ENCODE measurements around the gene MTMR3.

MTMR3 gene

GRCh38 chr22:30024231-30024630 is 141.3 kb downstream of the MTMR3 start:
- no peak overlapping the region for H3K4me3 ChIP-seq (replicated peaks; ENCODE audit: low read depth, low read length)
- TF ChIP-seq CTCF (IDR thresholded peaks at IDR 0.05; ENCODE audit: low read depth, low read length, missing control alignments), result no peak
- no peak for DNase-seq (ENCODE audit: extremely low read depth, low read depth)

GRCh38 chr22:30025221-30025620 is 142.2 kb downstream of the MTMR3 start:
- no peak overlapping the region for H3K4me3 ChIP-seq (replicated peaks; ENCODE audit: low read depth, low read length)
- DNase-seq (ENCODE audit: extremely low read depth, low read depth), result no peak
- no peak for TF ChIP-seq CTCF (IDR thresholded peaks at IDR 0.05; ENCODE audit: low read depth, low read length, missing control alignments)

- DNase-seq (ENCODE audit: extremely low read depth, low read depth), result no peak
- TF ChIP-seq CTCF (IDR thresholded peaks at IDR 0.05; ENCODE audit: low read depth, low read length, missing control alignments), result no peak
- no peak overlapping the region for H3K4me3 ChIP-seq (replicated peaks; ENCODE audit: low read depth, low read length)
Measured at GRCh38 chr22:30026756-30027155, 143.8 kb downstream of the MTMR3 start.

- DNase-seq (ENCODE audit: extremely low read depth, low read depth), result no peak
- no peak for TF ChIP-seq CTCF (IDR thresholded peaks at IDR 0.05; ENCODE audit: low read depth, low read length, missing control alignments)
Measured at GRCh38 chr22:30027169-30027568, 144.2 kb downstream of the MTMR3 start.

GRCh38 chr22:30027791-30028190 is 144.8 kb downstream of the MTMR3 start:
- no peak overlapping the region for H3K4me3 ChIP-seq (replicated peaks; ENCODE audit: low read depth, low read length)
- no peak for TF ChIP-seq CTCF (IDR thresholded peaks at IDR 0.05; ENCODE audit: low read depth, low read length, missing control alignments)
- no peak for DNase-seq (ENCODE audit: extremely low read depth, low read depth)

More at GRCh38 chr22:30027169-30027568, 144.2 kb downstream of the MTMR3 start:
- H3K4me3 ChIP-seq (replicated peaks; ENCODE audit: low read depth, low read length), result no peak overlapping the region

GRCh38 chr22:30028731-30029130 is 145.8 kb downstream of the MTMR3 start:
- no peak for DNase-seq (ENCODE audit: extremely low read depth, low read depth)

More at GRCh38 chr22:30028731-30029130, 145.8 kb downstream of the MTMR3 start:
- H3K4me3 ChIP-seq (replicated peaks; ENCODE audit: low read depth, low read length), result no peak overlapping the region
- TF ChIP-seq CTCF (IDR thresholded peaks at IDR 0.05; ENCODE audit: low read depth, low read length, missing control alignments), result no peak
